DOHH2 (cell line): ENCODE measurements around the gene NUP210.

Experiments
- H3F3A ChIP-seq: fragments of 200-600 bp; sonication (generic), shearing (Covaris generic); 2 replicates; pipeline ENCODE4 v1.6.0; 2016; ENCODE audit warnings: antibody characterized with exemption, mild to moderate bottlenecking; ENCODE audit not compliant: control insufficient read depth, insufficient read depth
- H3K27ac ChIP-seq: fragments of 200-600 bp; sonication (generic); 2 replicates; pipeline ENCODE4 v1.5.1; 2014; ENCODE audit warnings: low read depth, mild to moderate bottlenecking, low read length, moderate library complexity
- H3K27me3 ChIP-seq: fragments of 200-600 bp; sonication (generic); 2 replicates; pipeline ENCODE4 v1.6.1; 2014; ENCODE audit warnings: mild to moderate bottlenecking, low read length, mixed read lengths; ENCODE audit not compliant: control insufficient read depth
- H3K36me3 ChIP-seq: fragments of 200-600 bp; sonication (generic); 2 replicates; pipeline ENCODE4 v1.6.1; 2014; ENCODE audit warnings: mild to moderate bottlenecking, low read length, moderate library complexity, mixed read lengths; ENCODE audit not compliant: control insufficient read depth
- H3K4me1 ChIP-seq: fragments of 200-600 bp; sonication (generic); 2 replicates; pipeline ENCODE4 v1.6.1; 2014; ENCODE audit warnings: mild to moderate bottlenecking, low read length, mixed read lengths; ENCODE audit not compliant: control insufficient read depth
- H3K4me2 ChIP-seq: fragments of 200-600 bp; sonication (generic); 2 replicates; pipeline ENCODE4 v1.6.0; 2014; ENCODE audit warnings: mild to moderate bottlenecking, low read length, moderate library complexity
- H3K4me3 ChIP-seq: fragments of 200-600 bp; sonication (generic); 2 replicates; pipeline ENCODE4 v1.5.1; 2014; ENCODE audit warnings: mild to moderate bottlenecking, low read length, mixed read lengths
- H3K79me2 ChIP-seq: fragments of 200-600 bp; sonication (generic); 2 replicates; pipeline ENCODE4 v1.6.1; 2014; ENCODE audit warnings: mild to moderate bottlenecking, low read length, mixed read lengths; ENCODE audit not compliant: control insufficient read depth
- H3K9me2 ChIP-seq: fragments of 200-600 bp; sonication (generic); replicated peaks from 2 replicates; pipeline ENCODE4 v1.6.1; 2014; ENCODE audit warnings: mild to moderate bottlenecking, low read length, mixed read lengths; ENCODE audit not compliant: control insufficient read depth
- H3K9me3 ChIP-seq: fragments of 200-600 bp; sonication (generic); 2 replicates; pipeline ENCODE4 v1.6.1; 2014; ENCODE audit warnings: antibody characterized with exemption, low read length, mixed read lengths; ENCODE audit not compliant: control insufficient read depth, insufficient read depth
- H4K20me1 ChIP-seq: fragments of 200-600 bp; sonication (generic); 2 replicates; pipeline ENCODE4 v1.6.0; 2014; ENCODE audit warnings: low read depth, mild to moderate bottlenecking, antibody characterized with exemption, low read length, moderate library complexity; ENCODE audit not compliant: control insufficient read depth, insufficient read depth
- EZH2phosphoT487 ChIP-seq: fragments of 200-600 bp; sonication (generic); IDR thresholded peaks from 2 replicates; pipeline ENCODE4 v1.6.1; 2017; ENCODE audit warnings: borderline replicate concordance, mild to moderate bottlenecking, antibody characterized with exemption, low read length, moderate library complexity, mixed read lengths
- TF ChIP-seq, protein P1 (sequence below): fragments of 200-600 bp; sonication (generic); IDR thresholded peaks from one replicate; pipeline ENCODE4 v1.5.1; 2014; ENCODE audit warnings: antibody characterized with exemption, mild to moderate bottlenecking, low read depth, low read length; ENCODE audit not compliant: poor library complexity, severe bottlenecking

NUP210 gene

GRCh38 chr3:13359916-13360315 lies 60.2 kb downstream of the NUP210 start:
- H4K20me1 ChIP-seq = peaks cover 10% of the 10 kb centered on the region; the same call in 1 of the 2 replicates
- H3K79me2 ChIP-seq = peaks cover 3% of the 10 kb centered on the region; the same call in 1 of the 2 replicates
- H3F3A ChIP-seq = no peaks in the 10 kb centered on the region
- TF ChIP-seq, protein P1, sequence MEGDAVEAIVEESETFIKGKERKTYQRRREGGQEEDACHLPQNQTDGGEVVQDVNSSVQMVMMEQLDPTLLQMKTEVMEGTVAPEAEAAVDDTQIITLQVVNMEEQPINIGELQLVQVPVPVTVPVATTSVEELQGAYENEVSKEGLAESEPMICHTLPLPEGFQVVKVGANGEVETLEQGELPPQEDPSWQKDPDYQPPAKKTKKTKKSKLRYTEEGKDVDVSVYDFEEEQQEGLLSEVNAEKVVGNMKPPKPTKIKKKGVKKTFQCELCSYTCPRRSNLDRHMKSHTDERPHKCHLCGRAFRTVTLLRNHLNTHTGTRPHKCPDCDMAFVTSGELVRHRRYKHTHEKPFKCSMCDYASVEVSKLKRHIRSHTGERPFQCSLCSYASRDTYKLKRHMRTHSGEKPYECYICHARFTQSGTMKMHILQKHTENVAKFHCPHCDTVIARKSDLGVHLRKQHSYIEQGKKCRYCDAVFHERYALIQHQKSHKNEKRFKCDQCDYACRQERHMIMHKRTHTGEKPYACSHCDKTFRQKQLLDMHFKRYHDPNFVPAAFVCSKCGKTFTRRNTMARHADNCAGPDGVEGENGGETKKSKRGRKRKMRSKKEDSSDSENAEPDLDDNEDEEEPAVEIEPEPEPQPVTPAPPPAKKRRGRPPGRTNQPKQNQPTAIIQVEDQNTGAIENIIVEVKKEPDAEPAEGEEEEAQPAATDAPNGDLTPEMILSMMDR = no peak
- no peak for TF ChIP-seq EZH2phosphoT487
- H3K27me3 ChIP-seq = no peaks in the 10 kb centered on the region
- H3K9me3 ChIP-seq = no peaks in the 10 kb centered on the region
- peaks cover 5% of the 10 kb centered on the region for H3K4me1 ChIP-seq
- no peaks in the 10 kb centered on the region for H3K9me2 ChIP-seq
- no peak overlapping the region for H3K4me2 ChIP-seq
- H3K4me3 ChIP-seq = no peak overlapping the region
- H3K36me3 ChIP-seq = peaks cover 97% of the 10 kb centered on the region
- no peak overlapping the region for H3K27ac ChIP-seq

DNA sequence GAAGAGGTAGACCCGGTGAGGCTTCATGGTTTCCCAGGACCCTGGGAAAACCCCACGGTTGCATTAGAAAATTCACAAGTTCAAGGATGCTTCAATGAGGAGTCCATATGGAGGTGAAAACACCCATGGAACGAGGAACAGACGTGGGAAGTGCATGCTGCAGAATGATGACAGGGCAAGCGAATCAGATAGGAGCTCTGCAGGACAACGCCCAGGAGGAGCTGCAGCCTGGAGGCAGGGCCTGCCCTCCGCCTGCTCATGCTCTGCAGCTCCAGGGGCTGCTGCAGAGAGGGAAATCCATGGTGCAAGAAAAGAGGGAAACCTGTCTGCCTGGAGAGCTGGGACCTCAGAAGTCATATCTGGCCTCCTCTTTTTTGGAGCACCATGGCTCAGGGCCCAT lies 61.5 kb downstream of the NUP210 start:
- Histone ChIP-seq H3K9me2 (no peaks in the 10 kb centered on the region), H3K4me3 (no peak overlapping the region), H3K9me3 (no peaks in the 10 kb centered on the region), H3F3A (no peaks in the 10 kb centered on the region), H3K79me2 (peaks cover 3% of the 10 kb centered on the region; the same call in 1 of the 2 replicates), H3K4me1 (peaks cover 17% of the 10 kb centered on the region), H3K27ac (no peak overlapping the region), H3K4me2 (no peak overlapping the region), H3K36me3 (peaks cover 97% of the 10 kb centered on the region), H4K20me1 (peaks cover 13% of the 10 kb centered on the region; the same call in 1 of the 2 replicates), H3K27me3 (no peaks in the 10 kb centered on the region)
- TF ChIP-seq, protein P1 = no peak
- no peak for TF ChIP-seq EZH2phosphoT487

DNA sequence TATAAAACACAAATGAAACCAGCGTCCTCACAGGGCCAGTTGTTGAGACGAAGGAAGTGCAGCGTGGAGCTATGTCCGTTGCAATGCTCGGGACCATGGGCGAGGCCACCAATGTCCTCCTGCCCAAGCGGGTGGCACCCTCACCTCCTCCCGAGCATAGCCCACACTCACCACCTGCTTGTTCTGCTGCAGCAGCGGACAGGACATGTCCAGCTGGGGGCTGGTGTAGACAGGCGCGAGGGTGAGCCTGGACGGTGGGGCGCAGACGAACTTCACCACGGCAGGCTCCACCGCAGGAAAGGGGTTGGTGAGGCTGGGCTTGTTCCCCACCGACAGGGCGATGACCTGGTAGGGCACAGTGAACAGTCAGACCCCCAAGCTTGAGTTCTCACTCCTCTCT lies 62.1 kb downstream of the NUP210 start:
- H3K27ac ChIP-seq = no peak overlapping the region
- H3K36me3 ChIP-seq = peaks cover 97% of the 10 kb centered on the region
- peaks cover 9% of the 10 kb centered on the region; the same call in 1 of the 2 replicates for H4K20me1 ChIP-seq
- H3K79me2 ChIP-seq = peaks cover 3% of the 10 kb centered on the region; the same call in 1 of the 2 replicates
- no peaks in the 10 kb centered on the region for H3K9me2 ChIP-seq
- H3K9me3 ChIP-seq = no peaks in the 10 kb centered on the region
- no peak overlapping the region for H3K4me2 ChIP-seq
- H3K4me3 ChIP-seq = no peak overlapping the region
- no peaks in the 10 kb centered on the region for H3K27me3 ChIP-seq
- H3F3A ChIP-seq = no peaks in the 10 kb centered on the region
- H3K4me1 ChIP-seq = peaks cover 23% of the 10 kb centered on the region
- TF ChIP-seq EZH2phosphoT487 = no peak
- TF ChIP-seq, protein P1 = no peak
